GM18873 (cell line): Measurements from ENCODE around the gene MSRB3.
"Not testable (repeated sequence)": the region's sequence is repeated elsewhere in the genome, so short reads cannot be mapped to it uniquely, and the experiment has no call there.

Experiments
- ATAC-seq: cut with Tn5 transposase; IDR thresholded peaks from one replicate; pipeline ENCODE4 v1.9.1; 2021; ENCODE audit warnings: mild to moderate bottlenecking, moderate library complexity, moderate number of reproducible peaks; ENCODE audit not compliant: unreplicated experiment, low FRiP score

Gene MSRB3

DNA sequence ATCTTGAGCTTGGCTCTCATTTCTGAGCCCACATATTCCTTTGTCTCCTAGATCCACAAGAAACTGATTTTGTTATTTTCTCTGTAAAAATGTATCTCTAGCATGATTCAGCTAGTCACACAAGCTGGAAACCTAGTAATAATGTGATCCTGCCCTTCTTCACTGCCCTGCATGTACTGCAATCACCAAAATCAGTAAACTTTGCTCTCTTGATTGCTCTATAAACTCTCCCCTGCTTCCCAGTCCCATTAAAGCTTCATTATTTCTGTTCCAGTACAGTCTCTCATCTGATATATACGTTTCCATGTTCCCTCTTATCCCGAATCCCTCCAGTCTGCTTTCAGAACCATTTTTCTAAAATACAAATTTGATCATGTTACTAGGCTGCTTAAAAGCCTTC lies 166.5 kb downstream of the MSRB3 start:
- no peak for ATAC-seq

DNA sequence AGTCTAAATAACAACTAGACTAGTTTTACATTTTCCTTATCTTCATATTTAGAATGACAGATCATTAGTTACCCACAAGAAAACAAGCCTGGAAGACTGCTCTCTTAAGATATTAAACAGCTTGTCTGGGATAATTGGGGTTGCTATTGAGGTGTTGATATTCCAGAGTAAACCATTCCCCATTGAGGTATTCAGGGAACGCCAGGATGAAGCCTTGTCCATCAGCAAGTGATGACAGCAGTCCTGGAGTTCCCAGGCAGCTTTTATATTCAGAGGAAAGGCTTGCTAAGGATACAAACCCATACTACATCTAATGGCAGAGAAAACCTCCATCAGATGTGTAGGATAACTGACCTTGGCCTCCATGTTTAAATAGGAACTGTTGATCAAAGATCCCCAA lies 168.4 kb downstream of the MSRB3 start:
- no peak for ATAC-seq

DNA sequence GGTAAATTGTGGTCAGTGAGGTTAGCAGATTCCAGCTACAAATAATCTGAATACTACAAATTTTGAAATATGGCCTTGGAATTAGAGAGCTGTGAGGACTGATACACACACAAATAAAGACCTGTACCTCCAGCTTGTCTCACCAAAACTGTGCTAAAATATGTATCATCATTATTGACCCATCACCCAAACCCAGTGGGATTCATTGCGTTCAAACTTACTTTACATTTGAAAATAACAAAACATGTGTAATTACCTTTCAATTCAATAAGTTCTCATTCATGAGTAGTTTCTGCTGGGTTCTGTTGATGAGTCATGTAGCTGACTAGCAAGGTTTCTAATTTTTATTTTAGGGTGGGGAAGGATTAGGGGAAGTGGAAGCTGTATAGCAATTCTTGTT lies 170.9 kb downstream of the MSRB3 start:
- no peak for ATAC-seq

DNA sequence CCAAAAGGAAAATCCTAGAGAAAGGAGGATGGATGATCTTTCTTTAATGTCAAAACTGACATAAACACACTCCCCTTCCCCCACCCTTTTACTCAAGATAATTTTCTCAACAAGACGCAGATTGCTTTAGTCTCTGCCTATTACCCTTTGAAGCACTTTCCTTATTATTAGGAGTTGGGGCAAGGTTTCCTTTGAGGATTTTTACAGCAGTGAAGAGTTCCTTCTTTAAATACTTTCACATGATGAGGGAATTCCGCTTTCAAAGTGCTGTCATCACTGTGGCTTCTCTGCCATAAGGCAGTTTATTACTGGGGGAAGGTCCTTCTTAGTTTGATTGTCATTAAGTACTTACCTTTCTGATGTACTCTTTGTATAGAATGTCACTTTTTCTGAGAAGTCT lies 172.1 kb downstream of the MSRB3 start:
- no peak for ATAC-seq

DNA sequence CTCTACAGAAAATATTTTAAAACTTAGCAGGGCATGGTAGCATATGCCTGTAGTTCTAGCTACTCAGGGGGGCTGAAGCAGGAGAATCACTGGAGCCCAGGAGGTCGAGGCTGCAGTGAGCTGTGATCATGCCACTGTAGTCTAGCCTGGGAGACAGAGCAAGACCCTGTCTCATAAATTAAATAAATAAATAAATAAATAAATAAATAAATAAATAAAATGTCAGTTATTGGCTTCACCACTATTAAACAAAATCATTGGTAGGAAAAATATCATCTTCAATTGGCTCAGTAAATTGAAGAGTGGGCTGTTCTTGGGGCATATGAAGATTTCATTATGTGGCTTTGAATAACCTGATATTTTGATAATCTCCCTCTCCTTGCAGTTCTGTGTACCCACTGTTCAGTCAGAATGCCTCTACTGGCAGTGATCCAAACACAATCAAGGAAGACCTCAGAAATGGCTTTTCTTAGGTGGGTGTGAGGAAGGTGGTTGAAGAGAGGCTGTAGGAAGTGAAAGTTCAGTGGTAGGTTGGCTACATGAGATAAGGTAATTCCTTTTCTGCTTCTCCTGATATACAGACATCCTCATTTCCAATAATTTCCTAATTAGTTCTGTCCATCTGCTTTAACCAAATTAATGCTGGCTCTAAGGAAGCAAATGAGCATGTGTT lies 175.8 kb downstream of the MSRB3 start:
- no peak for ATAC-seq

DNA sequence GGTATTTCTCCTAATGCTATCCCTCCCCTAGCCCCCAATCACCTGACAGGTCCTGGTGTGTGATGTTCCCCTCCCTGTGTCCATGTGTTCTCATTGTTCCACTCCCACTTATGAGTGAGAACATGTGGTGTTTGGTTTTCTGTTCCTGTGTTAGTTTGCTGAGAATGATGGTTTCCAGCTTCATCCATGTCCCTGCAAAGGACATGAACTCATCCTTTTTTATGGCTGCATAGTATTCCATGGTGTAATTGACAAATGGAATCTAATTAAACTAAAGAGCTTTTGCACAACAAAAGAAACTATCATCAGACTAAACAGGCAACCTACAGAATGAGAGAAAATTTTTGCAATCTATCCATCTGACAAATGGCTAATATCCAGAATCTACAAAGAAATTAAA lies 178.9 kb downstream of the MSRB3 start:
- ATAC-seq: not testable (repeated sequence)

DNA sequence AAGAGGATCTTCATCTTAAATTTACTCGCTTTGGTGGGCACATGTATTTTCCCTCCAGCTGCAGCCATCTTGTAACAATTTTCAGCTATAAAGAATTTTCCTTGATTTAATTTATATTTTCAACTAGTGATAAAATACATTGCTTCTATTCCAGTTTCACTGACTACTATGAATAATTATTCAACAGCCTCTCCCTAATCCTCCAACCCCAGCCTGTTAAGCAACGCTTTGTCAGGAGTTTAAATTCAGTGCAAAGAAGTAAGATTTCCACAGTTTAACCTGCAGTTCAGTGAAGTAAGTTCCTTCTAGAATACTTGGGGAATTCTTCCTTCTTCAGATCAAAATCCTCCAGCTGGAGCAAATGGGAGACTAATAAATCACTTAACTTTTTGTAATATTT lies 180.2 kb downstream of the MSRB3 start:
- no peak for ATAC-seq

DNA sequence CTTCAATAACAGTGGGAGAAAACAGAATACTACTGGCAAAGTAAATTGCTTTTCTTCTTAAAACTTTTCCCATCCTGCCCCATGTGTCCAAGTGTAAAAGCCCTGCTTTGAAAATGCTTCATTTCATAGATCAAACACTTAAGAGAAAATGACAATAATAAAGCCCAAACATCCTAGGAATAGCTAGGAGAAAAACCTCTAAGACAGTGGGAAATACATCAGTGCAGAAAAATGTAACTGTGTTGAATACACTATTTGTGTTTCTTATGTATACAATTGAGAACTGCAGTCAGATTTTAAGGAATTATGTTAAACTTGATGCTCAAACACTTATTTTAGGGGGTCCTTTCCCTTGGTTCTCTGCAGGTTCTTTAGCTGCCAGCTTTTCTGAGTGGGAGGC lies 181.1 kb downstream of the MSRB3 start:
- ATAC-seq: no peak

DNA sequence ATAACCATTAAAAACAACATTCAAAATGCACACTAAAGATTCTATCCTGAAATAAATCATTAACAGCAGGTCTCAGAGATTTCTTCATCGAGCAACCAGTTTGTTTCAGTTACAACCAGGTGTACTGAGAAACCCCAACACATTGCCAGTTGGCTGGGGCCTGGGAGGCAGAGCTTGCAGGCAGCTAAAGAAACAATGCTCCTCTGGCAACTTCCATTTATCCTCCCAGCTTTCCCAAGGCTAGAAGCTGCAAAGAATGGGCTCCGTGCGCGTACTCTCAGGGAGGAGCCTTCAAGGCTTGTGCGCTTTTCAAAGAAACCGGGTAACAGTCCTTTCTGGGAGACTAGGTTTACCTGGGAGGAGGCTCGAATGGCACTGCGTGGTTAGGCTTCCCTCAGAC lies 181.6 kb downstream of the MSRB3 start:
- ATAC-seq: no peak

DNA sequence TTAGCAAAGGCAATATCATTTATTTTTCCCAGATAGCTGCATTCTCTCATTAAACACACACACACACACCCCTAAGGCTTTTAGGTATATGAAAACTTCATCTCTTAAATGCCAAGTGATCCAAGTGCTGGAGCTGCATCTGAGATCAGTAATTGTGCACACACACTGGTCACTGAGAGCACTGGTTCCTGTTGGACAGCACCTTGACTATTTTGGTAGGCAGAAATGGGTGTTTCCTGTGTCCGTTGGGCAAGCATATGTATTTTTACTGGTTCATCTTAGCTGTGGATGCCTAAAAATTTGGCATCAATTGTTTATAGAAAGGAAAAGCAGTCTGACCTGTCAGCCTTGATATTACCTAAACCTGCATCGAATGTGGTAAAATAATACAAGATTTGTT lies 182.5 kb downstream of the MSRB3 start:
- ATAC-seq: no peak

DNA sequence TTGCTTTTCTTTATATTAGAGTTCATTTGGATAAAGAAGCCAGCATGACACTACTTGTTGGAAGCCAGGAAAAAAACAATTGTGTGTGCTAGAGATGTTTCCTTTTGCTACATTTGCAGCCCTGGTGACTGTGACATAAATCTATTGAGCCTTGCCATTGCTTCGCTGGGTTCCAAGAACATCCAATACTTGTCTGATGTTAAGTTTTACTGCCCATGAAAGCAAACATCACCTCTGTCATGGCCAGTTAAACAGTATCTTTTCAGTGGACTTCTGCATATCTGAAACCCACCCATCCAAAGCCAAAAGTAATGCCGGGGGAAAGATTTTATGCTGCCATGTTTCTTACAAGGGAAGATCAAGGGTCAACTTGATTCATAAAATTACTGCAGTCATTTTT lies 184.0 kb downstream of the MSRB3 start:
- no peak for ATAC-seq

DNA sequence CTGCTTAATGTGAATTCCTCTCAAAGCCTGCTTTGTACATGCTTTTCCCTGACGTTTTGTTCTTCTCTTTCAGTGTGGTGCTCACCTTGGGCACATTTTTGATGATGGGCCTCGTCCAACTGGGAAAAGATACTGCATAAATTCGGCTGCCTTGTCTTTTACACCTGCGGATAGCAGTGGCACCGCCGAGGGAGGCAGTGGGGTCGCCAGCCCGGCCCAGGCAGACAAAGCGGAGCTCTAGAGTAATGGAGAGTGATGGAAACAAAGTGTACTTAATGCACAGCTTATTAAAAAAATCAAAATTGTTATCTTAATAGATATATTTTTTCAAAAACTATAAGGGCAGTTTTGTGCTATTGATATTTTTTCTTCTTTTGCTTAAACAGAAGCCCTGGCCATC lies 184.6 kb downstream of the MSRB3 start:
- ATAC-seq: no peak

DNA sequence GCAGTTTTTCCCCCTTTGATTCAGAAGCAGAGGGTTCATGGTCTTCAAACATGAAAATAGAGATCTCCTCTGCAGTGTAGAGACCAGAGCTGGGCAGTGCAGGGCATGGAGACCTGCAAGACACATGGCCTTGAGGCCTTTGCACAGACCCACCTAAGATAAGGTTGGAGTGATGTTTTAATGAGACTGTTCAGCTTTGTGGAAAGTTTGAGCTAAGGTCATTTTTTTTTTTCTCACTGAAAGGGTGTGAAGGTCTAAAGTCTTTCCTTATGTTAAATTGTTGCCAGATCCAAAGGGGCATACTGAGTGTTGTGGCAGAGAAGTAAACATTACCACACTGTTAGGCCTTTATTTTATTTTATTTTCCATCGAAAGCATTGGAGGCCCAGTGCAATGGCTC lies 185.1 kb downstream of the MSRB3 start:
- no peak for ATAC-seq

DNA sequence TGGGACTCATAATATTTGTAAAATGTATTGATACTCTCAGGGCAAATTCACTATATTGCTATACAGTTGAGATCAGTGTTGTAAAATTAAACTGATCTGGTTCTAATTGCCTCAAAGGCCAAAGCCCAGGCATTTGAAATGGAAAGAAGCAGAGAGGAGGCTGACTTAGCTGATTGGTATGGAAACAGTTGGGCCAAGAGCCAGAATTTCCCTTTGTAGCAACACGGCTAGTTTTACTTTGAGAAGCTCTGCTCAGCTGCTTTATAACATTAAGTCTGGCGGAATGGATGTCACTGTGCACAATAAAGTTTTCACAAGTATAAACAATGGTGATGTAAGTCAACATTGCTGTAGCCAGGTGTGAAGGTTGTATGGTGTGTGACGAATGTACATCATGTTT lies 186.4 kb downstream of the MSRB3 start:
- ATAC-seq: no peak

DNA sequence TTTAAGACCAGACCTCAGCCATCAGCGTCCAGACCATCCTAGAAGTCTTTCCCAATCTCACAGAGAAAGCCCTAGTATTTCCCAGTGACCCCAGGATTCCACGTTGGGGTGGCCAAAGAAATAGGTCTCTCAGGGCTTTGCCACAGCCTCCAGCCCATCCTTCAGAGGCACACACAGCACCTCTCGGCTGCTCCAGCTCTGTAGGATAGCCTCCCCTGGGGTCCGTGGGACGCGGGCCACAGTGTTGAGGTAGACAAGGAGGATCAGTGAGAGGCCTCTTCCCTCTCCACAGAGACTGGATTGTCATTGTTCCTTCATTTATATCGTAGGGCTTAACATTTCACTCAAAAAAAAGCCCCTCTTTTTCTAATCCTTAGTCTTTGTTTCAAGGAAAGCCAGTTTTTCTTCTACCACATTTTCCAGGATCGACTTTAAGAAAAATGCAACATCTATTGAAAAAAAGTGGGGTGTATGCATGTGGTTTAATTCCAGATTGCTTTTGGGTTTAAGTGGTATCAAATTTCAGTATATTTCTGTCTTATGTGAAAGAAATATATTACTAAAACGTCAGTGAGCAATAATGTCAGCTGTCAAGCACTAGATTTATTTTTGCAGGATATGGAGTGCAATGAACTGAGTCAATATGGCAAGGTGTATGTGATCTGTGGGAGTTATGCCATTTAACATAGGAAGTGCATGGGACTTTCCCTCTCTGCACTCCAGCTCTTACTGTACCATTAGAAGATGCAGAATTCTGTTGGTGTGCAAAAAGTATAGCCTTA lies 187.5 kb downstream of the MSRB3 start:
- ATAC-seq: no peak

DNA sequence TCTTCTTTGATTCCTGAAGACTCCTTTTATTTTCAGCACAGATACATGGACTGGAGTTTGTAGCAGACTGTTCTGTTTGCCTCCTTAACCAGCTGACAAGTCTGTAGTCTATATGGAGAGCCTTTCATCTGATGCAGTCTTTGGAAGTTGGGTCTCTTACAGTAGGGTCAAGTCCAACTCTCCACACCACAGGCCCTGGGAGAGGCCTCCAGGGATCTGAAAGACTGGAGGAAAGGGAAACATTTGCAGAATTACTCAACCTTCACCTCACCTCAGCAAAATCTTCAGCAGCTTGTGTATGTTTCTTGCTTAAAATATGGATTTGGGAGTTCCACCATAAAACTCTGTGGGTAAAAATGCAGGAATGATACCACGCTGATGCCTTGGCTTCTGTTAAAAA lies 188.4 kb downstream of the MSRB3 start:
- ATAC-seq: no peak

DNA sequence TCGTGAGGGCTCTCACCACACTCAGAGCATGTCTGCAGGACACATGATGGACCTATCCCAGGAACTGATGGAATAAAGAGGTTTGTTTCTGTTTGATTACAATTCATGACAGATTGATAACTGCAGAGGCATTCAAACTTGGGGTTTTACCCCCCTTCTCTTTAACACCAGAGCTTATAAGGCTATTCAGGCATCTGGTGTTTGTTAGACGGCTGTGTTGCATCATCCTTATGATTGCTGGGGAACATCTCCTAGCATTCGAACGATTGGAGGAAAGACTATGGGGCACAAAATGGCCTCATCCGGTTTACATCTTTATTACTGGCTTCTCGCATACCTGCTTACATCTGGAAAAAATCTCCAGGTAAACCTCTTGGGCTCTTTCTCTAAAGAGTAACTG lies 191.8 kb downstream of the MSRB3 start:
- ATAC-seq: no peak

DNA sequence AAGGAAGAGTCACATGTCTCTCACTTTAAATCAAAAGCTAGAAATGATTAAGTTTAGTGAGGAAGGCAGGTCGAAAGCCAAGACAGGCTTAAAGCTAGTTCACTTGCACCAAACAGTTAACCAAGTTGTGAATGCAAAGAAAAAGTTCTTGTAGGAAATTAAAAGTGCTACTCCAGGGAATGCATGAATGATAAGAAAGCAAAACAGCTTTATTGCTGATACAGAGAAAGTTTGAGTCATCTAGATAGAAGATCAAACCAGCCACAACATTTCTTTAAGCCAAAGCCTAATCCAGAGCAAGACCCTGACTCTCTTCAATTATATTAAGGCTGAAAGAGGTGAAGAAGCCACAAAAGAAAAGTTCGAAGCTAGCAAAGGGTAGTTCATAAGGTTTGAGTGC lies 193.6 kb downstream of the MSRB3 start:
- no peak for ATAC-seq

DNA sequence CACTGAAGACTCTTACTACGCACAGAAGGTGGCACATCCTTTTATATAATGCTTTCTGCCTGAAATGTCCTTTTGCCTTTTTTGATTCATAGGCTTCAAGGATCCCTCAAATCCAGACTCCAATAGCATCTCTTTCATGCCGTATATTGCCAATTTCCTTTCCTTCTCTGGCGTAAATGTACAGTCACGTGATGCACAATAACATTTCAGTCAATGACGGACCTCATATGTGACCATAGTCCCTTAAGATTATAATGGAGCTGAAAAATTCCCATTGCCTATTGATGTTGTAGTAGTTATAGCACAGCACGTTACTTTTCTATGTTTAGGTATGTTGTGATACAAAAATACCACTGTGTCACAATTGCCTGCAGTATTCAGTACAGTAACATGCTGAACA lies 196.3 kb downstream of the MSRB3 start:
- ATAC-seq: no peak

DNA sequence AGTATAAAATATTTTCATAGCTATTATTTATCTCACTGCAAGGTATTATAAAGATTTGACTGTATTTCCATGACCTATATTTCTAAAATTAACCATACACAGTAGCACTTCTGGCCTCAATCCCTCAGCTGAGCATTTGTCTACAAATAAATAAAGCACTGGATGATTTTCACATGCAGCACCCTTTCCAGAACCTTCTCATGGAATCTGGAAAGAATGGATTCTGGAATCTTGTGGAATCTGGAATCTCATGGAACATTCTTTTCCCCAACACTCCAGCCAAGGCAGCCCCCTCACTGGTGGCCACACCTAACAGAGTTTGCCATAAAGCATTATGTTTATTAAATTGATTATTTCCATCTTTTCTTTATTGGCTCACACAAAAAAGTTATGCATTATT lies 199.2 kb downstream of the MSRB3 start:
- no peak for ATAC-seq

DNA sequence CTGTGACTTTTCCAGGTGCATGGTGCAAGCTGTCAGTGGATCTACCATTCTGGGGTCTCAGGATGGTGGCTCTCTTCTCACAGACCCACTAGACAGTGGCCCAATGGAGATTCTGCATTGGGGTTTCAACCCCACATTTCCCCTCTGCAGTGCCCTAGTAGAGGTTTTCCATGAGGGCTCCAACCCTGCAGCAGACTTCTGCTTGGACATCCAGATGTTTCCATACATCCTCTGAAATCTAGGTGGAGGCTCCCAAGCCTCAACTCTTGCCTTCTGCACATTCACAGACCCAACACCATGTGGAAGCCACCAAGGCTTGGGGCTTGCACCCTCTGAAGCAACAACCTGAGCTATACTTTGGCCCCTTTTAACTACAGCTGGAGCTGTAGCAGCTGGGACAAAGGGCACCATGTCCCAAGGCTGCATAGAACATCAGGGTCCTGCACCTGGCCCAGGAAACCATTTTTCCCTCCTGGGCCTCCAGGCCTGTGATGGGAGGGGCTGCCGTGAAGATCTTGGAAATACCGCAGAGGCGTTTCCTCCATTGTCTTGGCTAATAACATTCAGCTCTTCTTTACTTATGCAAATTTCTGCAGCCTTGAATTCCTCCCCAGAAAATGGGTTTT lies 205.5 kb downstream of the MSRB3 start:
- ATAC-seq: not testable (repeated sequence)

DNA sequence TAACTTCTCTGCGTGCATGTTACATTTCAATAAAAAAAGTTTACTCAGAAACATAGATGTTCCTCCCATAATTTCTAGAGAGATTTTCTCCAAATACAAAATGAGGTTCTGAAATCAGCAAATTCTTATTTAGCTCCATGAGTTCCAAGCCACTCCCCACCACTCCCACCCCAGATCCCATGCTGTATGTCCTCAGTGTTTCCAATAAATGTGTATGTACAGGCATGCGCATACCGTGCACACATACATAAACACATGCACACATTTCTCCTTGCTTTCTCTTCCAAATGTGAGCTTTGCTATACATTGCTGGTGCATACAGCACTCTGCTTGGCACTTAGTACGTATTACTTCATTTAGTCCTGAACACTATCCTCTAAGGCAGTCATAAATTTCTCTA lies 209.7 kb downstream of the MSRB3 start:
- no peak for ATAC-seq
